Measurements from ENCODE around the gene PHRF1.

DNA sequence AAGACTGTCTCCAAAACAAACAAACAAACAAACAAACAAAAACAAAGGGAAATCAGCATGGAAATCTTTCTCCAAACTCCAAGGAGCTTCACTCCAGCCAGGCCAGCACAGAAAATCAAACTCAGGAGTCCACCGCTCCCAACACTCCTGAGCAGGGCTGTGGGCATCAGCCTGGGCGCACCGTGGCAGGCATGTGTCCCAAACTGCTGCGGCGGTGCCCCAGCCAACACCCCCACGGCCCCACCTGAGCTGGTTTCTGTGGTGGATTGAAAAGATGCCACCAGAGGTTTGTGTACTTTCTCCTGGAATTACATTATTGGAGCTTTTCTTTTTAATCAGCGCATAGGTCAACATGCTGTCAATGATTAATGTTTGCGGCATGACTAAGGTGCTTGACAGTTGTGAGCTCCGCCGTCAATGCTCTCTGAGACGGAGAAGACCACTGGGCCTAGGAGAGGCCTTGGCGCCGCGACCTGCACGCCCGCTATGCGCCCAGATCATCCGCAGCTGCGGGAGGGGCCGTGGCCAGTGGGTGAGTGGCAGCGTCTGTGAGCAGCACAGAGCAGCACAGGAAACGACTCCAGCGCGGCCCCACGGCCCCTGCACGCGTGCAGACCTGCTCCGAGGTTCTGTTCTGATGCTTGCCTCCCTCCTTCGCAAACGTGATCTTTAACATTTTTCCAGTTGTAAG lies 78.9 kb downstream of the PHRF1 start:
- TF ChIP-seq, protein P1, sequence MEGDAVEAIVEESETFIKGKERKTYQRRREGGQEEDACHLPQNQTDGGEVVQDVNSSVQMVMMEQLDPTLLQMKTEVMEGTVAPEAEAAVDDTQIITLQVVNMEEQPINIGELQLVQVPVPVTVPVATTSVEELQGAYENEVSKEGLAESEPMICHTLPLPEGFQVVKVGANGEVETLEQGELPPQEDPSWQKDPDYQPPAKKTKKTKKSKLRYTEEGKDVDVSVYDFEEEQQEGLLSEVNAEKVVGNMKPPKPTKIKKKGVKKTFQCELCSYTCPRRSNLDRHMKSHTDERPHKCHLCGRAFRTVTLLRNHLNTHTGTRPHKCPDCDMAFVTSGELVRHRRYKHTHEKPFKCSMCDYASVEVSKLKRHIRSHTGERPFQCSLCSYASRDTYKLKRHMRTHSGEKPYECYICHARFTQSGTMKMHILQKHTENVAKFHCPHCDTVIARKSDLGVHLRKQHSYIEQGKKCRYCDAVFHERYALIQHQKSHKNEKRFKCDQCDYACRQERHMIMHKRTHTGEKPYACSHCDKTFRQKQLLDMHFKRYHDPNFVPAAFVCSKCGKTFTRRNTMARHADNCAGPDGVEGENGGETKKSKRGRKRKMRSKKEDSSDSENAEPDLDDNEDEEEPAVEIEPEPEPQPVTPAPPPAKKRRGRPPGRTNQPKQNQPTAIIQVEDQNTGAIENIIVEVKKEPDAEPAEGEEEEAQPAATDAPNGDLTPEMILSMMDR (IDR thresholded peaks at IDR 0.05; ENCODE audit: poor library complexity), result no peak
- TF ChIP-seq EZH2phosphoT487 (IDR thresholded peaks at IDR 0.05; ENCODE audit: low read depth, severe bottlenecking, unreplicated experiment) (no peak), EZH2 (IDR thresholded peaks at IDR 0.05; ENCODE audit: borderline replicate concordance) (no peak)

All from hepatocyte (in vitro differentiated cells).